Upper lobe of left lung (tissue), 4 donors: Measurements from ENCODE around the gene FEZF2.

Experiments
- POLR2AphosphoS5 ChIP-seq, 2 donors: sonication (generic); formaldehyde crosslinking; IDR thresholded peaks; one replicate each; pipeline ENCODE4 v1.5.1; 2017; ENCODE audit warnings: antibody characterized with exemption in 2 of 2
- TF ChIP-seq, protein P1 (sequence below), 6 experiments: fragments of 450-650 bp in 4 of 6; fragments of 200-600 bp in 2 of 6; sonication (generic) in 2 of 6; IDR thresholded peaks; one replicate each; pipeline ENCODE4 v1.5.1; 2016 to 2019; ENCODE audit warnings: antibody characterized with exemption in 6 of 6

- TF ChIP-seq, protein P1, sequence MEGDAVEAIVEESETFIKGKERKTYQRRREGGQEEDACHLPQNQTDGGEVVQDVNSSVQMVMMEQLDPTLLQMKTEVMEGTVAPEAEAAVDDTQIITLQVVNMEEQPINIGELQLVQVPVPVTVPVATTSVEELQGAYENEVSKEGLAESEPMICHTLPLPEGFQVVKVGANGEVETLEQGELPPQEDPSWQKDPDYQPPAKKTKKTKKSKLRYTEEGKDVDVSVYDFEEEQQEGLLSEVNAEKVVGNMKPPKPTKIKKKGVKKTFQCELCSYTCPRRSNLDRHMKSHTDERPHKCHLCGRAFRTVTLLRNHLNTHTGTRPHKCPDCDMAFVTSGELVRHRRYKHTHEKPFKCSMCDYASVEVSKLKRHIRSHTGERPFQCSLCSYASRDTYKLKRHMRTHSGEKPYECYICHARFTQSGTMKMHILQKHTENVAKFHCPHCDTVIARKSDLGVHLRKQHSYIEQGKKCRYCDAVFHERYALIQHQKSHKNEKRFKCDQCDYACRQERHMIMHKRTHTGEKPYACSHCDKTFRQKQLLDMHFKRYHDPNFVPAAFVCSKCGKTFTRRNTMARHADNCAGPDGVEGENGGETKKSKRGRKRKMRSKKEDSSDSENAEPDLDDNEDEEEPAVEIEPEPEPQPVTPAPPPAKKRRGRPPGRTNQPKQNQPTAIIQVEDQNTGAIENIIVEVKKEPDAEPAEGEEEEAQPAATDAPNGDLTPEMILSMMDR (IDR thresholded peaks at IDR 0.05) = no peak
- no peak for TF ChIP-seq POLR2AphosphoS5 (IDR thresholded peaks at IDR 0.05)
Measured at GRCh38 chr3:62367763-62368195, 5.6 kb downstream of the FEZF2 start.
